Measurements from ENCODE around the gene POLD4.

Gene POLD4

GRCh38 chr11:67371189-67371910, 18.0 kb upstream of the POLD4 start:
- no peak for DNase-seq (ENCODE audit: low read depth, low spot score)

GRCh38 chr11:67370351-67371076, 17.2 kb upstream of the POLD4 start:
- DNase-seq (ENCODE audit: low read depth, low spot score), result no peak

DNA sequence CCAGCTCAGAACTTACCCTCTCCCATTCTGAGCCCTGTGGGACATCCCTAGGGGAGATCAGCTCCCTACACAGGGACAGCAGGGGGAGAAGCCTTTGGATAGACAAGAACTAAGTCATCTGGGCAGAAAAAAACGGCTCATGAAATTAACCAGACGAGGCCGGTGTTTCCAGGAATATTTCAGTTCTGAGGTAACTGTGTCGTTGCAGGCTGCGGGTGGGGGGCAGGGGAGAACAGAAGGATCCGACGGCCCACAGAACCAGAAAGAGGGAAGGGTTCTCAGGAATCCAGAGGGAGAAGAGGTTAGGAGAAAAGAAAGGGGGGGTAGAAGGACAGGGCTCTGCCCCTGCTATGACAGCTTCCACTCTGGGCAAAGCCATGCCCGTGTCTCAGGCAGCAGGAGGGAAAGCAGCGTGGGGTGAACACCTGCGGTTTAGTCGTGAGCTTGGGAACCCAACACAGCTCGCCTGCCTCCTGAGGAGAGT, 16.5 kb upstream of the POLD4 start:
- no peak for DNase-seq (ENCODE audit: low read depth, low spot score)

- no peak for DNase-seq (ENCODE audit: low read depth, low spot score)
These were observed 15.9 kb upstream of the POLD4 start for GRCh38 chr11:67369275-67369674.

DNA sequence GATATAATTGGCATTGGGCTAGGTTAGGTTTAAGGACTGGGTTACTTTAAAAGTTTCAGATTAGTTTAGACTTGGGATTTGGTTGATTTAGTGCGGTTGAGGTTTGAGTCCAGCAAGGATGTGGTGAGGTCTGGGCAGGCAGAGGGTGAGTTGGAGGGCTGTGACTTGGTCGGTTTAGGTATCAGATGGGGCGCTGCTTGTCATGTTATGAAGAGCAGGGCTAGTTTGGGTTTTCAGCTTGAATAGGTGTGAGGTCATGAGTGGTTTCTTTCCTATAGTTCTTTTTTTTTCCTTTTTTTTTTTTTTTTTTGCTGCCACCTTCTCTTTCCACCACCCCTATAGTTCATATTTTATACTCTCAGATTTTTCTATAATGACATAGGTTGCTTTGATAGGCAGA, 15.3 kb upstream of the POLD4 start:
- no peak for DNase-seq (ENCODE audit: low read depth, low spot score)

DNA sequence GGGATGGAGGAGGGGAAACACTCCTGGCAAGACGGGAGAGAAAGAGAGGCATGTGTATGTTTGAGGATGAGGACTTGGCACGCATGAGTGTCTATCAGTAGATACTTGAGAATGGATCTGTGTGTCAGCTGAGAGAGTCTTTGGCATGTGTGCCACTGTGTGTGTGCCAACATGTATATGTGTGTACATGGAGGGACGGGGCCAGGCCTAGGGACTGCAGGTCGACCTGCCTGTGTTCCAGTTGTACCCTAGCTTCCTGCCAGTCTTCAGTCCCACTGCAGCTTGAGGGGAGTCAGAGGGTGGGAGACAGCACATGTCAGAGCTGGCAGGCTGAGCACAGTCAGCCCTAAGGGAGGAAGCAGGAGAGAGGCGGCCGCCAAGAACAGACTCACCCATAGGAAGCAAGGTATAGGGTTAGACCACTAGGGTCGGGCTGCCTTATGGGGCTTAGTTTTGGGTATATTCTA, 14.4 kb upstream of the POLD4 start:
- no peak for DNase-seq (ENCODE audit: low read depth, low spot score)

DNA sequence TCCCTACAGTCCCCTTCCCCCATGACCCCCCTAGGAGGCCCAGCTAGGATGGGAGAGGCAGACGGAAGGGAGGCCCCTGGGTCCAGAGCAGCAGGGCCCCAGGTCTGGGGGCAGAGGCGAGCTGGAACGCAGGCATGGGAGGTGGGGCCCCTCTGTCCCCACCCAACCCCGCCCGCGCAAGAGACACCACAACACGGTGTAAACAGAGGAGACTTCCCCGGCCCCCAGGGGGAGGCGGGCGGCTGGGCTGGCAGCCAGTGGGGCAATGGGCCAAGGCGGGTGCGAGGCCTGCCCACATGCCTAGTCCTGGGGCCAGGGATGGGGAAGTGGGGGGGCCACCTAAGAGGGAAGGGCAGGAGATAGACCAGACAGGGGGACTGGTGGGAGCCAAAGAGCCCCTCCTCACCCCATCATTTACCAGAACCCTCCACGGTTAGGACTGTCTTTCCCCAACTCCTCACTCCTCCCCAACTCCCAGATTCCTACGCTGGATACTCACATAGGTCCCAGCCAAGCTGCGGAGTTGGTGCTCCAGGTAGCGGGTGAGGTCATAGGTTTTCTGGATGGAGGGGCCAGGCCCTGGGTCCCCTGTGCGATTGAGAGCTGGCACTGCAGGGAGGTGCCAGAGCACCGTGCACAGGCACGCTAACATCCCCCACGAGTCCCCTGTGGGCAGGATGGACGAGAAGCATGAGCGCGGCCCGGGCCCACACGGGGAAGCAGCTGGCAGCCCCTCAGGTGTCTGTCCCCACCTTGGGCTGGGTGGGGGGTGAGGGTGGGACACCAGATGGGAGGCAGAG, 13.8 kb upstream of the POLD4 start:
- DNase-seq (ENCODE audit: low read depth, low spot score), result no peak

- no peak for DNase-seq (ENCODE audit: low read depth, low spot score)
These were observed 13.2 kb upstream of the POLD4 start for GRCh38 chr11:67366546-67366945.

DNA sequence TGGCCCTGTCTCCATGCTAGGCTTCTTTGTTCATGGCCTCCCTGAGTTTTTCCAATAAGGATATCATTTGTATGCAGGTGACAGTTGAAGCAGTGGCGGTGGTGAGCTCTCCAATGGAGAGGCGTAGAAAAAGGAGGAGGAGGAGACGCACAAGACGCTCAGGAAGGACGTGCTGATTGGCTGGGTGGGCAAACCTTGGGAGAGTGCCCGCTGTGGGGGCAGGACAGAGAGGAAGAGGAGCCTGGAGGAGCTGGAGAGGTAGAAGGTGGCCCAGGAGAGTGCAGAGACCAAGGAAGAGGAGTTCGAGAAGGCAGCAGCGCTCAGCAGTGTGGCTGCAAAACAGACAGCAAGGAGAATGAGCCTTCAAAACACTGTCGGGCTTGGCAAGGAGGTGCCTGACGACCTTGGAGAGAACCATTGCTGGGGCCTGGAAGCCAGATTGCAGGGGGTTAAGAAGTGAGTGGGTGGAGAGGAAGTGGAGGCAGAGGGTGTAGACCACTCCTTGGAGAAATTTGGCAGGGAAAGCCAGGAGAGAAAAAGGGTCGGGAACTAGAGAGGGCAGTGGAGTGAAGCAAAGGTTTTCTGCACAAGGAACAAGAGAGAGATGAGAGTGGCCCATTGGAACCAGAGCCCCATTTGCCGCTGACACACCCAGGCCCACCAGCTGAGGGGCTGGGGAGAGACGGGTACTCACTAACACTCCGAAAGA, 12.5 kb upstream of the POLD4 start:
- no peak for DNase-seq (ENCODE audit: low read depth, low spot score)

GRCh38 chr11:67364783-67365722, 11.7 kb upstream of the POLD4 start:
- DNase-seq (ENCODE audit: low read depth, low spot score), result no peak

DNA sequence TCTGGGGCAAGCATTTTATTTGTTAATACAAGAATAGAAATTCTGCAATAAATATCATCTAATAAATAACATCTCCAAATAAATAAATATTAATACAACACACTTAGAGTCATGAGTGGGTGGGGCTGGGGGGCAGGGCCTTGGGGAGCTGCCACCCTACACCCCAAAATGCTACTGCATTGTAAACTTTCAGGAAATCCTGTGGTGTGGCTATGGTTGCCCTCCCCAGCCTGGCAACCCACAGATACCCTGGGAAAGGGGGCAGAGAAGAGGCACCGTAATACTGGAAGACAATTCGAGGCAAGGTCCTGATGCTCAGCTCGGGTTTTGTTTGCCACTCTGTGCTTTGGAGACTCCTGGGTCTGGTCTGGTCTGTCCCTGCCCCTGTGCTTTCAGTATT, 10.8 kb upstream of the POLD4 start:
- DNase-seq (ENCODE audit: low read depth, low spot score), result no peak

DNA sequence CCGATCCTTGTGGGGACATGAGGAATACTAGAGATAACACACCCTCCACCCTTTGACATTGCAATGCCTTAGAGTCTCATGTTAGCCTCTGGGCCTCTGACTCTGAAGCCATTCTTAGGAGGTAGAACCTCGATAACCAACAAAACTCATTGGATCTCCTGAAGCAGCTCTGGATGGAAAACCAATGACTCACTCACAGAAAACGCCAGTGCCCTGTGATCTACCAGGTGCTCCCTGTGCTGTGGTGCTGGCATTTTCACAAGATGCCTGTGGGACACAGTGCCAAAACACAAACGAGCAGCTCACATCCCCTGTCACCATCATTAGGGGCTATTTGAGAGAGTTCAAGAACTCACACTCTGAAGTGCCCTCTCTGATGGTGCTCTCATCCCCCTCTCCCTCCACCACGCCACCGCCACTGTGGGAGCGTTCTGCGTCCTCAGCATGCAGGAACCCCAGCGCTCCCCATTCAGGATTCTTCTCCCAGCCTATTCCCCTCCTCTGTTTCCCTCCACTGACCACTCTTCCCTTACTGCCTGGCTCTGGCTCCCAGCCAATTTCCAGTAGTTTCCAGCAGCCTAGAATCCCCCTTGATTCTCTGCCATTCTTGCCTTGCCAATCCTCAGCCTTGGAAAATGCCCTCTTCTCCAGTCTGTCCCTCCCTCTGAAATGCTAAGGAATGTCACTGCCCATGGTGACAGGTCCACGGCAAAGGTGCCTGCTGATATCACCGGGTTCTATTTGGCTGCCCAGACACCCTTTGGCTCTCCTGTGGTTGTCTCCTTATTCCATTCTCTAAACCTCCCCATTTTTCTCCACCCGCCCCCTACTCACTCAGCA, 4.7 kb upstream of the POLD4 start:
- no peak for DNase-seq (ENCODE audit: low read depth, low spot score)

- DNase-seq (ENCODE audit: low read depth, low spot score), result peak; percentile 40
These were observed 3.7 kb upstream of the POLD4 start for GRCh38 chr11:67356864-67357561.

DNA sequence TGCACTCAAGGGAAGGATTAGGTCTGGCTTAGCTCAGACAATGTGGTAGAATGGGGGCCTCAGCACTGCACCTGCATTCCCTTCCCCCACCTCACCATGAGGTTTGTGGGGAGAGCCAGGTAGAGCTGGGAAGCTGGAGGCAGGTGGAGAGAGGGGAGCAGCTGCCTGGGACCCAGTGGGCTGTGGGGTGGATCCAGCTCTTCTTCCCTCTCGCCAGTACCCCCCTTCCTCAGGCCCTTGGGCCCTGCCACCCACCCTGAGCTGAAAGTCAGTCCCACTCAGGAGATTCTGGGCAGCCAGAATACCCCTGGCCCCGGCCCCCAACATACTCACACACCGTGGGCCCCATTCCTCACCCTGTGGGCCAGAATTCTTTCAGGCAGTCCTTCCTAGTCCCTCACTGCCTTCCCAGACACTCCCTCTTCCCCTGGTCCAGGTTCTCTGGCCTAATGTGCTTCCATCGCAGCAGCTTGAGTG, 3.1 kb upstream of the POLD4 start:
- DNase-seq (ENCODE audit: low read depth, low spot score), result no peak

DNA sequence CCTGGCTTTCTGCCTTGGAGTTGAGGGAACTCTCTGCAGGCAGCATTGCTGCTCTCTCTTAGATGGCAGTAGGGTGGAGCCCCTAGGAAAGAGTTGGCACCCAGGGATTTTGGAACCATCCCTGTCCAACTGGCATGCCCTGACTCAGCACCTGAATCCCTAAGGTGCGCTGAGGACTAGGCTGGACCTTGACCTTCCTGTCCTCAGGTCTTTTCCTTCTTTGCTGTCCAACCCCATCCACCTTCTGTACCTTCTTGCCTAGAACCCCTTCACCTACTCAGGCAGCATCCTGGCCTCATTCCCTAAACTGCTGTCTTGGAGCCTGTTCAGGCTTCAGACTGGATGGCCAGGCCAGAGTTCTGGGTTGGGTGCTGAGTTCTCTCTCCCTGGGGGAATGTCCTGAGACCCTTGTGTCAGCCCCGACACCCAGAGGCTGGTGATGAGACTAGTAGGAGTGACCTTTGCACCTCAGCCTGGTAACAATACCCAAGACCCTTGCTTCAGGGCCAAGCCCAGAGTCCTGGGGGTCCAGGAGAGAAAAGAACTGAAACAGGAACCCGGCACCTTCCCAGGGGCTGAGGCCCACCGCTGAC, 2.5 kb upstream of the POLD4 start:
- DNase-seq (ENCODE audit: low read depth, low spot score), result no peak

DNA sequence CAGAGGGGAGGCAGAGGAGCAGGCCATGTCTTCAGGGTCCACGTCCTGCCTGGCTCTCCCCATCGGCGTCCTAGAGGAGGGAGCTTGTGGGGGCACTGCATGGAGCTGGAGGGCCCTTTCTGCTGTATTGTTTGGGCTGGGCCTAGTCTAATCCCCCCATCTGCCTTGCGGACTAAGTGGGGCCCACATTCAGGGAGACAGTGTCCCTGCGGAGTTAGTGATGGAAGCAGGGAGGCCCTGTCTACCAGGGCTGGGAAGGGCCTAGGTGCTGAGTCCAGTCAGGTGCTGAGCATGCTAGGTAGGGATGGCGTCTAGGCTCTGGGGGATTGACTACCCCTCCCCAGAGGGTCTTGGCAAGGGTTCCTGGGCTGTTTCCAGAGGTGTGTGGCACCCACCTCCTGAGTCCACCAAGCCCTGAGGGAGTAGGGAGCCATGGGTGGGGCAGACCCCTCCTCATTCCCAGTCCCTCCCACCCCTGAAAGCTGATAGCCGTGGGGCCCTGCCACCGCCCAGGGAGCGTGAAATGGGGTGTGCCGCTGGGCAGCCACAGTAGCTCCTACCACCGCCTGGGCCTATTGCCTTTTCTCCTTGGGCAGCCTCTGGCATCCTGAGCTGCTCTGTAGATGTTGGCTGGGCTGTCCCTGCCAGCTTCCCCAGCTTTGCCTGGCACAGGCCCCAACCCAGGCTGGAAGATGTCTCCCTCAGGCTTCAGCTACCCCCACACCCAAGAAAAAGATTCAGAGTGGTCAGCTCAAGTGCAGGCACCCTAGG, 1.9 kb upstream of the POLD4 start:
- DNase-seq (ENCODE audit: low read depth, low spot score), result no peak
